K562 (cell line): ENCODE measurements around the gene INPPL1. TPM values are rescaled to one million over a fixed set of nuclear protein-coding genes. Genes with fewer than 3 reads are reported as not detected.

Experiments
- ATAC-seq: fragments of 200-7000 bp; cut with Tn5 transposase; 3 replicates; pipeline ENCODE4 v1.9.1; 2020; ENCODE audit warnings: moderate library complexity
- BruUV-seq: library from RNA; stranded (reverse); fragments of 400-500 nt; replicated peaks from 2 replicates; lab custom pipeline; 2021; lab: Mats Ljungman, UMichigan
- CTCF ChIA-PET: fragments of 300-600 bp; formaldehyde crosslinking; extraction: SDS; loops from one replicate; lab custom pipeline; 2021; ENCODE audit warnings: low intra/inter-chr PET ratio; lab: Yijun Ruan, JAX
- POLR2A ChIA-PET: fragments of 300-600, 350-650 bp; sonication (Branson Sonifier 250); formaldehyde crosslinking; extraction: SDS; loops from one replicate; lab custom pipeline; 2021; ENCODE audit warnings: antibody characterized with exemption, inconsistent platforms; lab: Yijun Ruan, JAX
- DNase-seq, 4 experiments: peaks; one replicate each; pipeline versions ENCODE4 v3.0.0 to v3.0.0-alpha.2; 2011 to 2018; ENCODE audit warnings: low spot score in 3 of 4, mixed read lengths in 3 of 4; ENCODE audit errors: extremely low read depth in 1 of 4
- FAIRE-seq: peaks from 2 replicates; lab custom pipeline; 2011; peaks lifted over from hg19 to GRCh38; lab: Jason Lieb, UNC
- H2AFZ ChIP-seq: 2 replicates; pipeline ENCODE4 v1.6.0; 2011; ENCODE audit warnings: low read depth, low read length, control low read depth, inconsistent platforms
- H3K27ac ChIP-seq: fragments of 200-600 bp; 3 replicates; pipeline ENCODE4 v1.8.0; 2011; ENCODE audit warnings: low read depth, mild to moderate bottlenecking, control low read depth, inconsistent platforms, low read length, moderate library complexity, mixed read lengths; ENCODE audit errors: extremely low read depth
- H3K27me3 ChIP-seq, 2 experiments: fragments of 300-600 bp in 1 of 2; 2 replicates in 1 of 2; 3 replicates in 1 of 2; pipeline versions ENCODE4 v1.6.0 to v1.8.0; 2011; ENCODE audit warnings: inconsistent platforms in 2 of 2, low read length in 2 of 2, mild to moderate bottlenecking in 1 of 2, mixed read lengths in 1 of 2, moderate library complexity in 1 of 2; ENCODE audit not compliant: control insufficient read depth in 2 of 2, insufficient read depth in 2 of 2
- H3K36me3 ChIP-seq: fragments of 300-600 bp; 3 replicates; pipeline ENCODE4 v1.8.0; 2011; ENCODE audit warnings: mild to moderate bottlenecking, low read length, inconsistent platforms; ENCODE audit not compliant: control insufficient read depth, insufficient read depth
- H3K4me1 ChIP-seq, 2 experiments: fragments of 200-600 bp in 1 of 2; replicated peaks in 1 of 2; 2 replicates in 1 of 2; 3 replicates in 1 of 2; pipeline versions ENCODE4 v1.5.1 to v1.8.0; 2011; ENCODE audit warnings: inconsistent platforms in 2 of 2, low read length in 2 of 2, mild to moderate bottlenecking in 1 of 2, mixed read lengths in 1 of 2, moderate library complexity in 1 of 2; ENCODE audit not compliant: control insufficient read depth in 2 of 2, insufficient read depth in 2 of 2
- H3K4me2 ChIP-seq: 2 replicates; pipeline ENCODE4 v1.6.1; 2011; ENCODE audit warnings: low read length, control low read depth, inconsistent platforms, mixed read lengths; ENCODE audit not compliant: insufficient read depth
- H3K4me3 ChIP-seq: fragments of 200-600 bp; sonication (generic), shearing (Covaris generic); 2 replicates; pipeline ENCODE4 v1.5.1; 2016; ENCODE audit warnings: control low read depth, inconsistent platforms
- H3K79me2 ChIP-seq: fragments of 200-600 bp; 3 replicates; pipeline ENCODE4 v1.8.0; 2011; ENCODE audit warnings: low read length, inconsistent platforms; ENCODE audit not compliant: control insufficient read depth, insufficient read depth
- H3K9ac ChIP-seq, 2 experiments: 2 replicates each; pipeline versions ENCODE4 v1.6.0 to v1.6.1; 2011; ENCODE audit warnings: low read depth in 2 of 2, low read length in 2 of 2, control low read depth in 1 of 2, inconsistent platforms in 1 of 2, mild to moderate bottlenecking in 1 of 2, mixed read lengths in 1 of 2; ENCODE audit not compliant: insufficient read depth in 1 of 2
- H3K9me1 ChIP-seq: one replicate; pipeline ENCODE4 v1.6.0; 2011; ENCODE audit warnings: inconsistent platforms, mild to moderate bottlenecking, low read length, moderate library complexity; ENCODE audit not compliant: control insufficient read depth, insufficient read depth
- H3K9me3 ChIP-seq: replicated peaks from 2 replicates; pipeline ENCODE4 v1.5.1; 2011; ENCODE audit warnings: low read depth, low read length, inconsistent platforms; ENCODE audit not compliant: control insufficient read depth, insufficient read depth
- H4K20me1 ChIP-seq: replicated peaks from 2 replicates; pipeline ENCODE4 v1.6.1; 2011; ENCODE audit warnings: low read length, inconsistent platforms, mixed read lengths; ENCODE audit not compliant: control insufficient read depth, insufficient read depth
- DNMT1 ChIP-seq: fragments of 450-650 bp; IDR thresholded peaks from 2 replicates; pipeline ENCODE4 v1.6.1; 2016; ENCODE audit warnings: antibody characterized with exemption, mild to moderate bottlenecking
- HMG20A ChIP-seq: fragments of 450-650 bp; formaldehyde crosslinking; conservative IDR thresholded peaks from 2 replicates; pipeline ENCODE4 v1.4.0; 2020; ENCODE audit warnings: mild to moderate bottlenecking, mixed read lengths
- KLF10 ChIP-seq: fragments of 250-450 bp; sonication (Bioruptor Pico); IDR thresholded peaks from 2 replicates; pipeline ENCODE4 v1.6.1; 2021; ENCODE audit warnings: matching md5 sums
- MECOM ChIP-seq: fragments of 250-450 bp; sonication (Bioruptor Pico); IDR thresholded peaks from 2 replicates; pipeline ENCODE4 v1.8.0; 2022; ENCODE audit warnings: inconsistent platforms
- PYGO2 ChIP-seq: fragments of 450-650 bp; IDR thresholded peaks from 2 replicates; pipeline ENCODE4 v1.6.1; 2016; ENCODE audit warnings: mild to moderate bottlenecking, missing genetic modification characterization, moderate library complexity, missing compliant biosample characterization
- SOX6 ChIP-seq: fragments of 450-650 bp; IDR thresholded peaks from 2 replicates; pipeline ENCODE4 v1.6.1; 2014; ENCODE audit warnings: mild to moderate bottlenecking
- SRSF9 ChIP-seq: fragments of 200-400 bp; formaldehyde crosslinking; IDR thresholded peaks from 2 replicates; pipeline ENCODE4 v1.6.1; 2017; ENCODE audit warnings: low read depth, low read length, borderline replicate concordance
- WGBS: fragments of 100-300 bp; shearing (Covaris generic); methylation state at CpG from one replicate; pipeline ENCODE4 v1.1.6; 2016; ENCODE audit warnings: low coverage, mixed read lengths; ENCODE audit not compliant: insufficient coverage; ENCODE audit errors: missing lambda C conversion rate; 5-methylcytosine and 5-hydroxymethylcytosine counted together
- in situ Hi-C: fragments of 300-500 bp; cut with MboI; formaldehyde crosslinking; loops from 4 replicates; pipeline ENCODE4 v1.15.0; 2018; ENCODE audit warnings: inconsistent platforms, mixed read lengths
- intact Hi-C: fragments of 100-400 bp; cut with micrococcal nuclease; formaldehyde crosslinking; loops from 2 replicates; pipeline ENCODE4 v1.14.2; 2022
- polyA plus RNA-seq, 8 experiments: library from polyadenylated mRNA; depleted of rRNA in 4 of 8; stranded (reverse) in 5 of 8; unstranded in 3 of 8; fragments of >200 nt; fragmentation: Nextera tagmentation in 2 of 8; fragmentation: Illumina TruSeq in 1 of 8; extraction: Ambion mirVana in 2 of 8; extraction: Trizol in 1 of 8; gene quantifications; 2 replicates each; pipeline versions ENCODE4 v1.2.1 to v1.2.3, GENCODE V29; 2011 to 2014; ENCODE audit warnings: inconsistent platforms in 1 of 8, missing spikeins in 1 of 8
- total RNA-seq, 7 experiments: library from RNA; depleted of rRNA in 6 of 7; stranded (reverse); fragments of >200 nt in 6 of 7; fragmentation: Illumina TruSeq in 2 of 7; extraction: Trizol in 2 of 7; gene quantifications; 2 replicates each; pipeline versions ENCODE4 v1.2.1 to v1.2.3, GENCODE V29; 2011 to 2021; ENCODE audit warnings: low replicate concordance in 1 of 7
- TF ChIP-seq, protein P1 (sequence below): fragments of 250-450 bp; sonication (Bioruptor Pico); IDR thresholded peaks from 2 replicates; pipeline ENCODE4 v1.8.0; 2022; ENCODE audit warnings: inconsistent platforms
- TF ChIP-seq, protein P2 (sequence below): fragments of 450-650 bp; IDR thresholded peaks from 2 replicates; pipeline ENCODE4 v1.6.1; 2018; ENCODE audit not compliant: partially characterized antibody

Gene INPPL1
- total and polyA plus RNA-seq, 9 of the 15 experiments (the other 6 are each of a cell fraction or from before 2014, with no cell fraction given), result 0.55 to 137 (median 61.6) TPM

DNA sequence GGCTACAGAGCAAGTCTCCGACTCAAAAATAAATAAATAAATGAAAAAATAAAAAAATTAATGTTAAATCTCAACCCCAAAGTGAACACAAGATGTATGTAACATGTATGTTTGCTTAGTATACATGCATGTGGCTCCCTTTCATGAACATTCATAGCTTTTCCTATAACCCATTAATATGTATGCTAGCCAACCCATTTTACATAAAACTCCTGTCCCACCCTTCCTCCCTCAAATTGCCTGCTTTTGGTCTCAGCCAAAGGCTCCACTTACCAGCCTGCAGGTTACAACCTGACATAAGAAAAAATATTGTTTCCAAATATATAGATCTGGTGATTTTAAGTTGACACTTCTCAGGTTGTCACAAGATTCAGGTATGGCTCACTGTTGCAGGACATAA lies 36.3 kb upstream of the INPPL1 start (continued):
- TF ChIP-seq, protein P1, sequence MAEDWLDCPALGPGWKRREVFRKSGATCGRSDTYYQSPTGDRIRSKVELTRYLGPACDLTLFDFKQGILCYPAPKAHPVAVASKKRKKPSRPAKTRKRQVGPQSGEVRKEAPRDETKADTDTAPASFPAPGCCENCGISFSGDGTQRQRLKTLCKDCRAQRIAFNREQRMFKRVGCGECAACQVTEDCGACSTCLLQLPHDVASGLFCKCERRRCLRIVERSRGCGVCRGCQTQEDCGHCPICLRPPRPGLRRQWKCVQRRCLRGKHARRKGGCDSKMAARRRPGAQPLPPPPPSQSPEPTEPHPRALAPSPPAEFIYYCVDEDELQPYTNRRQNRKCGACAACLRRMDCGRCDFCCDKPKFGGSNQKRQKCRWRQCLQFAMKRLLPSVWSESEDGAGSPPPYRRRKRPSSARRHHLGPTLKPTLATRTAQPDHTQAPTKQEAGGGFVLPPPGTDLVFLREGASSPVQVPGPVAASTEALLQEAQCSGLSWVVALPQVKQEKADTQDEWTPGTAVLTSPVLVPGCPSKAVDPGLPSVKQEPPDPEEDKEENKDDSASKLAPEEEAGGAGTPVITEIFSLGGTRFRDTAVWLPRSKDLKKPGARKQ, result no peak
- no peak for TF ChIP-seq HMG20A (CRISPR knock-in tag)

DNA sequence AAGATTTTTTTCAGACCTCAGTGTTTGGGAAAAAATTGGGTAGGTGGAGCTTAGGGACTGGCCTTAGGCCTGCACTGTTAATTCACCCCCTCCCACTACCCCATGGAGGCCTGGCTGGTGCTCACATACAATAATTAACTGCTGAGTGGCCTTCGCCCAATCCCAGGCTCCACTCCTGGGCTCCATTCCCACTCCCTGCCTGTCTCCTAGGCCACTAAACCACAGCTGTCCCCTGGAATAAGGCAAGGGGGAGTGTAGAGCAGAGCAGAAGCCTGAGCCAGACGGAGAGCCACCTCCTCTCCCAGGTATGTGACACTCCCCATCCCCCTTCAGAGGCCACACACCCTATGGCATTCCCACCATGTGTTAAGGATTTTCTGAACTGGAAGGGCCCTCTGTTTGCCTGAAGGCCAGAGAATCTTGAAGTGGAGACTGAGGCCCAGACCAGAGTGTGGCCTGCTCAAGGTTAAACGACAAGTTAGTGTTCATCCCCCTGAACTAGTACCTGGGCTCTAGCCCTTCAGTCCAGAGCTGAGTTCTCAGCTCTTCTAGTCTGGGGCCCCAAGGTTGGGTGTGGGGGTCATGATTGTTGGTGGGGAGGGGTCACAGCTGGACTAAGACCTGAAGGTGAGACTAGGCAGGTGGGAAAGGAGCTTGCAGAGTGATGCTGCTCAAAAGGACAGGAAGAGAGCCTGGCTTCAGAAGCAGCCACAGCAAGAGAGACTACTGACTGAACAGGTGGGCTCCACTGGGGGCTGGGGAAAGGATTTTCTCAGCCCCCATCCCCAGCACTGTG lies 34.9 kb upstream of the INPPL1 start:
- CTCF ChIA-PET, result no interaction called here
- in situ Hi-C loops, result loop anchor here (10.0 kb wide), 1 partner anchor 165 kb away; no protein-coding TSS in a partner anchor
- no peak overlapping the region for H3K27ac ChIP-seq

More for the DNA sequence above, 34.9 kb upstream of the INPPL1 start:
- DNase-seq (no peak), ATAC-seq (no peak), FAIRE-seq (no peak)
- Histone ChIP-seq H3K27me3 (no peaks in the 10 kb centered on the region), H3K79me2 (no peaks in the 10 kb centered on the region), H3K4me3 (no peak overlapping the region), H3K4me1 (peaks cover 5 to 10% of the 10 kb centered on the region in 2 experiments), H3K9ac (peak overlapping the region in 1 of 2 experiments; percentile 14; a peak in 1 of 4 replicates), H4K20me1 (no peaks in the 10 kb centered on the region), H3K9me1 (no peaks in the 10 kb centered on the region), H3K4me2 (no peak overlapping the region), H3K36me3 (no peaks in the 10 kb centered on the region), H2AFZ (no peak overlapping the region), H3K9me3 (no peaks in the 10 kb centered on the region)
- WGBS, result 44% methylated on average over 3 of the region's 3 CpGs
- BruUV-seq, result no TSS peak
- no peak for TF ChIP-seq SOX6
- TF ChIP-seq MECOM (CRISPR knock-in tag), result no peak
- TF ChIP-seq, protein P2, sequence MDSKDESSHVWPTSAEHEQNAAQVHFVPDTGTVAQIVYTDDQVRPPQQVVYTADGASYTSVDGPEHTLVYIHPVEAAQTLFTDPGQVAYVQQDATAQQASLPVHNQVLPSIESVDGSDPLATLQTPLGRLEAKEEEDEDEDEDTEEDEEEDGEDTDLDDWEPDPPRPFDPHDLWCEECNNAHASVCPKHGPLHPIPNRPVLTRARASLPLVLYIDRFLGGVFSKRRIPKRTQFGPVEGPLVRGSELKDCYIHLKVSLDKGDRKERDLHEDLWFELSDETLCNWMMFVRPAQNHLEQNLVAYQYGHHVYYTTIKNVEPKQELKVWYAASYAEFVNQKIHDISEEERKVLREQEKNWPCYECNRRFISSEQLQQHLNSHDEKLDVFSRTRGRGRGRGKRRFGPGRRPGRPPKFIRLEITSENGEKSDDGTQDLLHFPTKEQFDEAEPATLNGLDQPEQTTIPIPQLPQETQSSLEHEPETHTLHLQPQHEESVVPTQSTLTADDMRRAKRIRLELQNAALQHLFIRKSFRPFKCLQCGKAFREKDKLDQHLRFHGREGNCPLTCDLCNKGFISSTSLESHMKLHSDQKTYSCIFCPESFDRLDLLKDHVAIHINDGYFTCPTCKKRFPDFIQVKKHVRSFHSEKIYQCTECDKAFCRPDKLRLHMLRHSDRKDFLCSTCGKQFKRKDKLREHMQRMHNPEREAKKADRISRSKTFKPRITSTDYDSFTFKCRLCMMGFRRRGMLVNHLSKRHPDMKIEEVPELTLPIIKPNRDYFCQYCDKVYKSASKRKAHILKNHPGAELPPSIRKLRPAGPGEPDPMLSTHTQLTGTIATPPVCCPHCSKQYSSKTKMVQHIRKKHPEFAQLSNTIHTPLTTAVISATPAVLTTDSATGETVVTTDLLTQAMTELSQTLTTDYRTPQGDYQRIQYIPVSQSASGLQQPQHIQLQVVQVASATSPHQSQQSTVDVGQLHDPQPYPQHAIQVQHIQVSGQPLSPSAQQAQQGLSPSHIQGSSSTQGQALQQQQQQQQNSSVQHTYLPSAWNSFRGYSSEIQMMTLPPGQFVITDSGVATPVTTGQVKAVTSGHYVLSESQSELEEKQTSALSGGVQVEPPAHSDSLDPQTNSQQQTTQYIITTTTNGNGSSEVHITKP, result no peak
- TF ChIP-seq DNMT1, result no peak
- TF ChIP-seq SRSF9, result no peak
- TF ChIP-seq PYGO2 (tag), result no peak
- no peak for TF ChIP-seq KLF10
- intact Hi-C loops, result no loop called here
- POLR2A ChIA-PET, result interaction anchor here (0.5 to 1.0 kb wide), 7 partner anchors 13 to 119 kb away, joined by 3 to 4 read pairs (median 3); no protein-coding TSS in a partner anchor
